Measurements from ENCODE around the gene LMNB1. TPM values are rescaled to one million over a fixed set of nuclear protein-coding genes. Genes with fewer than 3 reads are reported as not detected.

LMNB1 gene
- total RNA-seq, 2 donors from 2014 or later, result 185 to 205 TPM

- Histone ChIP-seq H3K36me3 (ENCODE audit: control insufficient read depth, insufficient read depth, low read length) (peaks cover 26% of the 10 kb centered on the region), H3K9ac (ENCODE audit: extremely low read depth, low read length, poor library complexity, severe bottlenecking) (no peak overlapping the region), H3K27ac (ENCODE audit: low read depth, low read length) (no peak overlapping the region), H3K27me3 (ENCODE audit: control insufficient read depth, insufficient read depth, low read length, poor library complexity, severe bottlenecking) (no peaks in the 10 kb centered on the region), H3K4me3 (ENCODE audit: low read length) (no peak overlapping the region), H3K9me3 (ENCODE audit: control insufficient read depth, low read length) (no peaks in the 10 kb centered on the region), H3K4me1 (ENCODE audit: control insufficient read depth, insufficient read depth, low read length) (no peaks in the 10 kb centered on the region)
- Mint-ChIP-seq H3K27ac (no peak overlapping the region), H3K4me1 (peaks cover 27% of the 10 kb centered on the region), H3K9me3 (no peaks in the 10 kb centered on the region), H3K4me3 (no peak overlapping the region), H3K27me3 (ENCODE audit: insufficient read depth) (peaks cover 5% of the 10 kb centered on the region), H3K36me3 (ENCODE audit: low read depth) (peaks cover 12% of the 10 kb centered on the region)
- no peak for TF ChIP-seq CTCF (conservative IDR thresholded peaks at IDR 0.05)
- no peak for DNase-seq
- 92 to 97% methylated on average over 3 of the region's 3 CpGs for WGBS, 2 experiments (ENCODE audit: insufficient coverage in 1 of 2, insufficient read length in 1 of 2)
Measured at GRCh38 chr5:126865299-126865698, 88.4 kb downstream of the LMNB1 start.

GRCh38 chr5:126866851-126867636 lies 90.1 kb downstream of the LMNB1 start:
- WGBS, 2 experiments (ENCODE audit: insufficient coverage in 1 of 2, insufficient read length in 1 of 2), result 94 to 95% methylated on average over 4 to 7 of the region's 8 CpGs
- H3K27me3 Mint-ChIP-seq (ENCODE audit: insufficient read depth), result peaks cover 7% of the 10 kb centered on the region

GRCh38 chr5:126868338-126869004 lies 91.5 kb downstream of the LMNB1 start:
- Histone ChIP-seq H3K4me3 (ENCODE audit: low read length) (no peak overlapping the region), H3K4me1 (ENCODE audit: control insufficient read depth, insufficient read depth, low read length) (no peaks in the 10 kb centered on the region), H3K9ac (ENCODE audit: extremely low read depth, low read length, poor library complexity, severe bottlenecking) (no peak overlapping the region), H3K36me3 (ENCODE audit: control insufficient read depth, insufficient read depth, low read length) (peaks cover 52% of the 10 kb centered on the region), H3K27ac (ENCODE audit: low read depth, low read length) (peak overlapping the region; percentile 73), H3K9me3 (ENCODE audit: control insufficient read depth, low read length) (no peaks in the 10 kb centered on the region), H3K27me3 (ENCODE audit: control insufficient read depth, insufficient read depth, low read length, poor library complexity, severe bottlenecking) (no peaks in the 10 kb centered on the region)
- peak overlapping the region; percentile 53 for H3K4me3 Mint-ChIP-seq
- WGBS, 2 experiments (ENCODE audit: insufficient coverage in 1 of 2, insufficient read length in 1 of 2), result 91 to 96% methylated on average over 11 of the region's 11 CpGs
- no peak for TF ChIP-seq CTCF (conservative IDR thresholded peaks at IDR 0.05)
- no peaks in the 10 kb centered on the region for H3K9me3 Mint-ChIP-seq
- peaks cover 7% of the 10 kb centered on the region for H3K27me3 Mint-ChIP-seq (ENCODE audit: insufficient read depth)
- H3K36me3 Mint-ChIP-seq (ENCODE audit: low read depth), result peaks cover 22% of the 10 kb centered on the region
- H3K27ac Mint-ChIP-seq, result no peak overlapping the region
- no peak for DNase-seq
- H3K4me1 Mint-ChIP-seq, result peaks cover 11% of the 10 kb centered on the region

More at GRCh38 chr5:126866851-126867636, 90.1 kb downstream of the LMNB1 start:
- H3K4me3 Mint-ChIP-seq, result no peak overlapping the region
- H3K27ac Mint-ChIP-seq, result no peak overlapping the region
- peaks cover 18% of the 10 kb centered on the region for H3K36me3 Mint-ChIP-seq (ENCODE audit: low read depth)
- TF ChIP-seq CTCF (conservative IDR thresholded peaks at IDR 0.05), result no peak
- no peak for DNase-seq
- H3K27me3 ChIP-seq (ENCODE audit: control insufficient read depth, insufficient read depth, low read length, poor library complexity, severe bottlenecking), result no peaks in the 10 kb centered on the region
- peaks cover 21% of the 10 kb centered on the region for H3K4me1 Mint-ChIP-seq
- no peak overlapping the region for H3K27ac ChIP-seq (ENCODE audit: low read depth, low read length)
- no peak overlapping the region for H3K4me3 ChIP-seq (ENCODE audit: low read length)
- H3K4me1 ChIP-seq (ENCODE audit: control insufficient read depth, insufficient read depth, low read length), result no peaks in the 10 kb centered on the region
- no peaks in the 10 kb centered on the region for H3K9me3 ChIP-seq (ENCODE audit: control insufficient read depth, low read length)
- H3K9ac ChIP-seq (ENCODE audit: extremely low read depth, low read length, poor library complexity, severe bottlenecking), result no peak overlapping the region
- peaks cover 41% of the 10 kb centered on the region for H3K36me3 ChIP-seq (ENCODE audit: control insufficient read depth, insufficient read depth, low read length)
- H3K9me3 Mint-ChIP-seq, result no peaks in the 10 kb centered on the region
